Suppressor macrophage treated with lipopolysaccharide for 4 hours (primary cell): ENCODE results near the gene PCNT.
"Not testable (repeated sequence)": the region's sequence is repeated elsewhere in the genome, so short reads cannot be mapped to it uniquely, and the experiment has no call there.

Experiments used
- DNase-seq: peaks from one replicate; pipeline ENCODE4 v3.0.0-alpha.2; 2020

The PCNT gene

DNA sequence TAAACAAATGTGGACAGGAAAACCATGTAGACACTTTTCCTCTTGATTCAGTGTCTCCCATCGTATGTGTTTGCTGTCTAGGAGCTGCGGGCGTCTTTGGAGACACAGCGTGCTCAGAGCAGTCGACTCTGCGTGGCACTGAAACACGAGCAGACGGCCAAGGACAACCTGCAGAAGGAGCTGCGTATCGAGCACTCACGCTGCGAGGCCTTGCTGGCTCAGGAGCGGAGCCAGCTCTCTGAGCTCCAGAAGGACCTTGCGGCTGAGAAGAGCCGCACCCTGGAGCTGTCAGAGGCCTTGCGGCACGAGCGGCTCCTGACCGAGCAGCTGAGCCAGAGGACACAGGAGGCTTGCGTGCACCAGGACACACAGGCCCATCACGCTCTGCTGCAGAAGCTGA lies 107.5 kb downstream of the PCNT start:
- no peak for DNase-seq

GRCh38 chr21:46431884-46432488 lies 108.0 kb downstream of the PCNT start:
- DNase-seq, result peak; percentile 53

GRCh38 chr21:46433116-46433515 lies 109.2 kb downstream of the PCNT start:
- not testable (repeated sequence) for DNase-seq

GRCh38 chr21:46434322-46434958 lies 110.5 kb downstream of the PCNT start:
- no peak for DNase-seq

DNA sequence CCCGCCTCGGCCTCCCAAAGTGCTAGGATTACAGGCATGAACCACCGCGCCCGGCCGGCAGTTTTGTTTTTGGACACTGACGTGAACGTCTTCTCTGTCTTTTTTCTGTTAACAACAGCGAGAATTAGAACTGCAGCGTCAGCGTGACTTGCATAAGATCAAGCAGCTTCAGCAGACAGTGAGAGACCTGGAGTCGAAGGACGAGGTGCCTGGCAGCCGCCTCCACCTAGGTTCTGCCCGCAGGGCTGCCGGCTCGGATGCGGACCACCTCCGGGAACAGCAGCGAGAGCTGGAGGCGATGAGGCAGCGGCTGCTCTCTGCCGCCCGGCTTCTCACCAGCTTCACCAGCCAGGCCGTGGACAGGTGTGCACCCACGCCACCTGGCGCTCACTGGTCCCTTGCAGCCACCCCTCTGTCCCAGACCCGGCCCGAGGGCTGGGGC lies 111.9 kb downstream of the PCNT start:
- DNase-seq, result no peak

DNA sequence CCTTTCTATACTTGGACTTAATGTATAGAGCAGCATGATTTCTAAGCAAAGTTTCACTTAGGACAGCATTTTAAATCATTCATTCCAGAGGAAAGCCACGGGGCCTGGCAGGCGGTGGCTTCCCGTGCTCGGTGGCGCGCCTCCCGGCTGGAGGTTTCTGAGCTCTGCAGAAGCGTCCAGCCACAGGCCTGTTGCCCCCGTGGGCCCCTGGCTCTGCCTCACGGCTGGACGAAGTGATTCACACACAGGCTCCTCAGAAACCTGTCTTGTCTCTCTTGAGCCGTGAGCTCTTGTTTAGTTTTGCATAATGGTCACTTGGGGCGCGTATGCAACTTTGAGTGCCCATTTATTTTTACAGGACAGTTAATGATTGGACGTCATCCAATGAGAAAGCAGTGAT lies 112.7 kb downstream of the PCNT start:
- DNase-seq, result no peak

GRCh38 chr21:46437096-46437498 lies 113.1 kb downstream of the PCNT start:
- DNase-seq, result no peak

GRCh38 chr21:46437511-46437910 lies 113.6 kb downstream of the PCNT start:
- DNase-seq, result no peak

GRCh38 chr21:46438241-46438640 lies 114.3 kb downstream of the PCNT start:
- no peak for DNase-seq

DNA sequence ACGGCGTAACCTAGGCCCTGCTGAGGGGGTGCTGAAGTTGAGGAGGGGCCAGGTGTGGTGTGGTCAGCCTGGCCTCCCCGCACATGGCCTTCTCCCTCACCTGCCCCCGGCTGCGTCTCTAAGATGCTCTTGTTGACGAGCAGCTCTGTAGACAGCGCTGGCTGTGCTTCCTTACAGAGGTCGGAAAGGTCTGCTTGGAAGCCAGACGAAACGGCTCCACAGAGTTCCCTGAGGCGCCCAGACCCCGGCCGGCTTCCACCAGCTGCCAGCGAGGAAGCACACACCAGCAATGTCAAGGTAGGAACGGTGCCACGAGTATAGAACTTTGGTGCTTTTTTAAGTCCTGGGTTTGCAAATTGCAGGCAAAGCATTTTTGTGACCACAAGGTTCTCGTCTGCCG lies 116.0 kb downstream of the PCNT start:
- DNase-seq, result no peak

GRCh38 chr21:46441331-46441730 lies 117.4 kb downstream of the PCNT start:
- DNase-seq, result no peak

DNA sequence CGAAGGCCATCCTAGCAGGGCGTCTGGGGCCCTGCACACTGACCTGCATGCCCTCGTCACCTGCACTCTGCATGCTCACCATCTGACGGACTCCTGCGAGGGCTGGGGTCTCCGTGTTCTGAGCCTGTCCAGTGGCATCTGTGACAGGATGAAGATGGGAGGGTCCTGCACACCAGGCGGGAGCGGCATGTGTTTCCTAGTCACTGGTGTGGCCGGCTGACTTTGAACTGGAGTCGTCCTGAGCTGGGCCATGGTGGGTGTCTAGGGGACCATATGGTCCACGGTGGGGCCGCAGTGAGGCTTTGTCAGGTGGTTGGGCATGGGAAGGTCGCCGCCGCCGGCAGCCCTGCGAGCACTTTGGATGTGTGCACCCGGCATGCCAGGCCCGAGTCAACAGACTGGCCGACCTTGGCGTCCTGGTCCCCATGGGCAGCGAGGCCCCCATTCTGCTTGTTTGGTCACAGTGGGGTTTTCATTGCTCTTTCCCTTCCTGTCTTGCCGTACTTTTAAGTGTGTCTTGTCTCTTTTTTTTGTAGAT lies 118.1 kb downstream of the PCNT start:
- DNase-seq, result no peak

GRCh38 chr21:46442938-46443337 lies 119.0 kb downstream of the PCNT start:
- DNase-seq, result no peak

DNA sequence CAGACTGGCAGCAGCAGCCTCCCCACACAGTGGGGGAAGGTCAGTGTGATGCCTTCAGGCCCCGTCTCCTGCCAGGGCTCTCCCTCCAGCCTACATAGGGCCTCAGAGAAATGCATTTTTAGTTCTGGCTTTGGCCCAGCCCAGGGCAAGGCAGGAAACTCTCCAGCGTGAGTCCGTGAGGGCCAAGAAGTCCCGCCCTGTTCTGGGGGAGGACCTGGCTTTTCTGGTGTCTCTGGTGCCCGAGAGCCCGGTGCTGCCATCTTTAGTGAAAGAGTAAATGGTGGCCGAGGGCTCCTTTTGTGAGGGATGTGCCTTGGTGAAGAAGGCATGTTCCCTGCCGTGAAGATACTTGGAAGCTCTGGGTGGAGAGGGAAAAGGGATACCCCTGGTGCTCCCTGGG lies 120.0 kb downstream of the PCNT start:
- no peak for DNase-seq

- DNase-seq, result no peak
These were observed 124.2 kb downstream of the PCNT start for GRCh38 chr21:46448108-46448507.

DNA sequence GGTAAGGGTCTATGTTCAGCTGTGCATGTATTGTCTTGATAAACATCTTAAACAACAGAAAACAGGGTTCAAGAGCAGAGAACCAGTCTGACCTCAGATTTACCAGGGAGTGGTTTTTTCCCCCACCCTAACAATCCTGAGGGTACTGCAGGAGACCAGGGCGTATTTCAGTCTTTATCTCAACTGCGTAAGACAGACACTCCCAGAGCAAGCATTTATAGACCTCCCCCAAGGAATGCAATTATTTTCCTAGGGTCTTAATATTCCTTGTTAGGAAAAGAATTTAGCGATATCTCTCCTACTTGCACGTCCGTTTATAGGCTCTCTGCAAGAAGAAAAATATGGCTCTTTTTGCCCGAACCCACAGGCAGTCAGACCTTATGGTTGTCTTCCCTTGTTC lies 124.9 kb downstream of the PCNT start:
- DNase-seq, result not testable (repeated sequence)

DNA sequence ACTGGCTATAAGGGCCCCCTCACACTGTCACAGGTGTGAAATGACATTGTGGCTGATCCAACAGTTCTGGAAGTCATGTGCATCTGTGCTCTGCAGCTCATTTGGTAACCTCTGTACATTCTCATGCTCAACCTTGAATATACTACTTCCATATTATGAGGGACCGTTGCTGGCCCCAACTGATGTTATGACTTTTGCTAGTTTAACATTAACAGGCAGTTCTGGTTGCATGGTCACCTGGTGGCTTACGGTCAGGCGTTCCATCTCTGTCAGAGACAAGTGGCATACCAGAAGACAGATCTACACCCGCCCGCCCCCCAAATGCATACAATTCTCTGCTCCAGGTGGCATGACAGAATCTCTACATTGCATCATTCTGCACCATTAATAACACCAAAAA lies 128.8 kb downstream of the PCNT start:
- no peak for DNase-seq

- no peak for DNase-seq
These were observed 130.2 kb downstream of the PCNT start for GRCh38 chr21:46454142-46454541.

DNA sequence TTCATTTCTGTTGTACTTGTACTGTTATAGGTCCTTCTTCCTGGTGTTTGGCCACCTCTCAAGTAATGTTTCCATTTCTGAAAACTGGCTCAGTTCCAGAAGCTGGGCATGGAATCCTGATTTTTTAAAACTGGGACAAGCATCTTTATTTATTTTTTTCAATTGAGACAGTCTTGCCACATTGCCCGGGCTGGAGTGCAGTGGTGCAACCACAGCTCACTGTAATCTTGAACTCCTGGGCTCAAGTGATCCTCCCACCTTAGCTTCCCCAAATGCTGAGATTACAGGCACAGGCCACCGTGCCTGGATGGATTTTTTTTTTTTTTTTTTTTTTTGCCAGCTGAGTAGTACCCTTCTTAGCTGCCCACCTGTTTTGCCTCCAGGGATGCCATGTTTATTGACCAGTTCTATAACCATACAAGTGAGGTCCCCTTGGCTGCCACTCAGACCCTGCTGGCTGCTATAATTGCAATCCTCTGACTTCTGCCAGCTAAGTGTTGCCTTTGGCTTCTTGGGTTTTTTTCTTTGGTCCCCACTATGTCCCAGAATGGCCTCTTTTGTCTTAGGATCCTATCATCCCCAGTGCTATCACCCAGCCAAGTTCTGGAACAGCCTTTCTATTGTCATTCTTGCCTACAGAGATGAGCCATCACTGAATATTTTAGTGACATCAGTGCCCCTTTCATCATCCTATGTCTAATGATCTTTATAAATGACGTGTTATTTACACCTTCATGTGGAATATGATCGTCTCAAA lies 130.9 kb downstream of the PCNT start:
- DNase-seq, result no peak

DNA sequence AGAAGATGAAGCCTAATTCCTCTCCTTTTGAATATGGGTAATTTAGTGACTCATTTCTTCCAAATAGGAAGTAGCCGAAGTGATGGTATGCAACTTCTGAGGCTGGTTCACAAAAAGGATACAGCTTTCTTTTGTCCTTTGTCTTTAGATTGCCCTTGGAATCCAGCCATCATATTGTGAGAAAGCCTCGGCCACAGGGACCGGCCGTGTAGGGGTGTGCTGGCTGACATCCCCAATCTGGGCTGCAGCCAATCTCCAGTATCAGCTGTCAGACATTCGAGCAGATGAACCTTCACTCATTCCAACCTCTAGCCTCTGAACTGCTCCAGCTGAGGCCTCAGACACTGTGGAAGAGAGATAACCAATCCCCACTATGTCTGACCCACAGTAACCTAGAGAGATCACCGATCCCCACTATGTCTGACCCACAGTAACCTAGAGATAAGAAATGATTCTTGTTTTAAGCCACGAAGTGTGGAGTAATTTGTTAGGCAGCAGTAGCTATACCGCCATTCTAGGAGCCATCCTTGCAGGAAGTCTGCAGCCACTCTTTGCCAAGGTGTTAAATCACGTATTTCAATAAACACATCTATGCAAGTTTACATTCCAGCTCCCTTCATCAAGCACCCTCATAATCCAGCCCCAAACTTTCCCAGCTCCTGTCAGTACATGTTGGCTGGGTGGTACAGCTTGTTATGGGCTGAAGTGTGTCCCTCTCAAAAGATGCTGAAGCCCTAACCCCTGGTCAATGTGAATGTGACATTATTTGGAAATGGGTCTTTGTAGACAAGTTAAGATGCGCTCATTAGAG lies 131.8 kb downstream of the PCNT start:
- peak; percentile 30 for DNase-seq

GRCh38 chr21:46456750-46457149 lies 132.8 kb downstream of the PCNT start:
- DNase-seq, result no peak

DNA sequence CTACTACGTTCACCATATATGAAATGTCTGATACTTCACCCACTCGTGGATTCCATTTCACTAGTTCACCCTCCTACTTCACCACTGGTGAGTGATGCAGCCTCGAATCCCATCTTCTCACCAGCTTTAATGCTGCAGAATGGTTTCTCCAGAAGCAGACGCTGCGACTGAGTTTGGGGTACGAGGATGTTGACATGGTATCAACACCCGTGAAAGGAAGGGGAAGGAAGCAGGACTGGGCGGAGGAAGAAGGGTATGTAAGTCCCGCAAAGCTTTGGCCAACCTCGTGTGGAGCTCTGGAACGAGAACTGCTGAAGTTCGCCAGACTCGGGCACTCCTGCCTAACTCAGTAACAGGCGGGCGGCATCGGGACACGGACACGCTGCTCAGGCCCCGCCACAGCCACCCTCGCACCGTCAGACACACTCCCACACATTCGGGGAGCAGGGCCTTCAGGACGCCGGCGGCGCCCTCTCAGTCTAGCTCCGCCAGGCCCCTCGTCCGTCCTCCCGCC lies 133.9 kb downstream of the PCNT start:
- DNase-seq, result peak; percentile 38
